Activated CD4-positive, CD25-positive, alpha-beta regulatory T cell treated with anti-CD3 and anti-CD28 coated beads, Interleukin-2, amount 50 U/mL, for 24 hours (primary cell): ENCODE results near the gene C1orf21.

Experiments used
- ATAC-seq, 2 donors: fragments of 150-1000 bp; cut with Tn5 transposase; one replicate each; pipeline ENCODE4 v1.10.0; 2021; ENCODE audit warnings: mild to moderate bottlenecking in 1 of 2, moderate library complexity in 1 of 2

The C1orf21 gene

DNA sequence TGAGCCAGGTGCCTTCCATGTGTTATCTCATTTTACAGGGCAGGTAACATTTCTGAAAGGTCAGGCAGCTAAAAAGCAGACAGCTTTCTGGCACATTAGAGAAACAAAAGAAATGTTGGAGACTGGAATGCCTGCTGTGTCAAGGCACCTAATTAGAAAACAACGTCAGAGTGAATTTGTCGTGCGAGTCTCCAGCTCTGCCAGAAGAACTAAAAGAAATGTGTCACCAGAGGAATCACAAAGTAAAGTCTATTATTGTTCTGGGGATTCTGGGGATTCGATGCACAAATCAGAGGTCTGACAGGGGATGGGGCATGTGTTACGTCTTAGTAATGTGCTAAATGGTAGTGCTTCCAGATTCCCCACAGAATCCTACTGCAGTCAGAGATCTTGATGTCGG lies 278.5 kb downstream of the C1orf21 start:
- ATAC-seq: no peak

DNA sequence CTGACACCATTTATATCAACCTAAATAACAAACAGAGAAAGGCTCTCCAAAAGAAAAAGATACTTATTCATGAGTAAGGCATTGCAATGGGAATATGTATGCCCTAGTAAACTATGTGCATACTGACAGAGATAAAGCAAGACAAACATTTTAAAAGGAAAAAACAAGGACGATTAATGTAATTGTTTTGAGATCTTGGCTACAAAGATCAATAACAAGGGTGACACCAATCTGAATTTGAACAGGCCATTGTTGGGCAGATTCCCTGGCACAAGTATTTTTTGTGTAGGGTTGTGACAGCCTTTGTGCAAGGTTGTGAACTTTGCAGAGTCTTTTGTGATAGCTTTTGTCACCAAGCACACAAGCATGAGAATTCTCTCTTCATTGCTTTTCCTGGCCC lies 282.6 kb downstream of the C1orf21 start:
- ATAC-seq: no peak

DNA sequence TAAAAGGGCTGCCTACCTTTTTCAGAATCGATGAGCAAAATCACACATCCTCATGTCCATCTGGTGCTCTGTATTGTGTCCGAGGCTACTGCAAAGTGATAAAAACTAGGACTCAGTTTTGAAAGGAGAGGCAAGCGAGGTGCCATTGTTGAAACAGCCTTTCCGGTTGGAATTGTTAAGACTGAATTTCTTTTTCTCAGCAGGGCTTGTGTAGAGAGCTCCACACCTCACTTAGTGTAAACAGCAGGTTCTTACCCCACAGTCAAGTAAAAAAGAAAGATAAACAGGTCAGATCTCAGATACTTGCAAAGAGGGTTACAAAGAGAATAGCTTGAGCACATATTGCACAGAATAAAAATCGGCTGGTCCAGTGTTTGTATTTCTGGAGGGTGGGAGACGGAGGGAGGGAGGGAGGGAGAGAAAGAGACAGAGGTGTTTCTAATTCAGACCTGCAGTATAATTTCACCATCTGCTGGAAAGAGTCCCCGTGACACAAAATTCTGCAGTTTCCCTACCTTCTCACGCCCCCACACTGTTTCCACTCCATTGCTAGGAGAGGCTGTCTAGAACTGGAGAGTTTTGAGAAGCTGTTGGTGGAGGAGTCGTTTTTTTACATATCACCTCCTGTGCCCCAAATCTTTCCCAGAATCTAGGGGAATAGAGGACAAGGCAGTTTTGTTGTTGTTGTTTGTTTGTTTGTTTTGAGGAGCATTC lies 285.3 kb downstream of the C1orf21 start:
- ATAC-seq: no peak

DNA sequence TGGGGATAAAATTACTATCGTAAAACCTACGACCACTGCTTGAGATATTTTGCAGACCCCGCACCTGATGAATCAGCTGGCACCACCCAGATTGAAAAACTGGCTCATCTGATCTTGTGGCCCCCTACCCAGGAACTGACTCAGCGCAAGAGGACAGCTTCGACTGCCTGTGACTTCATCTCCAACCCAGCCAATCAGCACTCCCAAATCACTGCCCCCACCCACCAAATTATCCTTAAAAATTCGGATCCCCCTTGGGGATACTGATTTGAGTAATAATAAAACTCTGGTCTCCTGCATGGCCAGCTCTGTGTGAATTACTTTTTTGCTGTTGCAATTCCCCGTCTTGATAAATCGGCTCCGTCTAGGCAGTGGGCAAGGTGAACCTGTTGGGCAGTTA lies 286.5 kb downstream of the C1orf21 start:
- no peak for ATAC-seq

DNA sequence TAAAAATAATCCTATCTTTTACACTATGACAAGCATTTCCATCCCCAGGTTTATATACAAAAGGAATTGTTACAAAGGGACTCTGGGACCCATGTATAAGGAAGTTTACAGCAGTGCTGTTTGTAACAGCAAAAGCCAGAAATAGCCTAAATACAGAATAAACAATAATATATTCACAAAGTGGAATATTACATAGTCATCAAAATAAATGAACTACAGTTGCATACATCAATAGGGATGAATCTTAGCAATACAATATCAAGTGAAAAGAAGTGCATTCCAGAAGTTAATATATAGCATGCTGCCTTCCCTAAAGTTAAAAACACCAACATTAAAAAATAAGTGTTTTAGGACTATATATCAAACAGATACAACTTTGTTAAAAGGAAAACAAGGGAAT lies 290.5 kb downstream of the C1orf21 start:
- no peak for ATAC-seq
